ENCODE measurements around the gene PSMA6. TPM values are rescaled to one million over a fixed set of nuclear protein-coding genes. Genes with fewer than 3 reads are reported as not detected.
"Not testable (repeated sequence)": the region's sequence is repeated elsewhere in the genome, so short reads cannot be mapped to it uniquely, and the experiment has no call there.

Gene PSMA6
- total RNA-seq, 4 donors from 2014 or later, result 95.6 to 244 (median 169) TPM

- H3K4me3 ChIP-seq, result no peak overlapping the region
- intact Hi-C loops (cut with DNase I), result no loop called here
- 62 to 65% methylated on average over 4 of the region's 4 CpGs for WGBS, 2 donors
- H3K4me1 ChIP-seq, result no peaks in the 10 kb centered on the region
- no peak for TF ChIP-seq CTCF (IDR thresholded peaks at IDR 0.05)
- TF ChIP-seq POLR2A (IDR thresholded peaks at IDR 0.05), result no peak
- no peak for DNase-seq
- no peaks in the 10 kb centered on the region for H3K9me3 ChIP-seq
- H3K36me3 ChIP-seq, result peaks cover 0 to 5% (median 0%) of the 10 kb centered on the region in 3 donors
- H3K27ac ChIP-seq, result no peak overlapping the region
- no peaks in the 10 kb centered on the region for H3K27me3 ChIP-seq
Observed at GRCh38 chr14:35247777-35248475, 44.3 kb upstream of the PSMA6 start.

GRCh38 chr14:35248476-35248788 lies 43.8 kb upstream of the PSMA6 start:
- Histone ChIP-seq H3K4me1 (no peaks in the 10 kb centered on the region), H3K4me3 (no peak overlapping the region), H3K36me3 (peaks cover 0 to 5% (median 0%) of the 10 kb centered on the region in 3 donors), H3K9me3 (no peaks in the 10 kb centered on the region), H3K27me3 (no peaks in the 10 kb centered on the region), H3K27ac (no peak overlapping the region)
- intact Hi-C loops (cut with DNase I), result no loop called here
- DNase-seq, result no peak
- TF ChIP-seq CTCF (IDR thresholded peaks at IDR 0.05), result no peak
- no peak for TF ChIP-seq POLR2A (IDR thresholded peaks at IDR 0.05)

DNA sequence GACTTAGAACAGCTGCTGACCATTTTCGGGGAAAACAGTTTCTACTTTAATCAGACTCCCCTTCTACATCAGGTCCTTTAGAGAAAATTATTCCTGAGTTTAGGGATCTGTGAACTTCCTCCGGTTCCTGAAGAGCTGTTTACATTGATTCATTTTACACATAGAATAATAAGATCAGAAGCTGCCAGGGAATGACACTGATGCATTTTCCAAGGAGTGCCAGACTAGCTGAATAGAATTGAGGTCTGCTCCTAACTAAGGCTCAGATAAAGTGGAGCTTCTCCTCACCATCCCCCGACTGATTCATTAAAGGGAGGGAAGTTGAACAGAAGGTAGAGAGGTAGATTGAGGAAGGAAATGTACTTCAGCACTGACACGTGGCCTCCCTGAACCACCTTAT lies 41.9 kb upstream of the PSMA6 start:
- intact Hi-C loops (cut with DNase I), result no loop called here
- Histone ChIP-seq H3K27ac (no peak overlapping the region), H3K9me3 (no peaks in the 10 kb centered on the region), H3K4me3 (no peak overlapping the region), H3K4me1 (peaks cover 0 to 6% (median 0%) of the 10 kb centered on the region in 3 donors), H3K27me3 (no peaks in the 10 kb centered on the region), H3K36me3 (peaks cover 0 to 5% (median 0%) of the 10 kb centered on the region in 3 donors)
- TF ChIP-seq POLR2A (IDR thresholded peaks at IDR 0.05) (no peak), CTCF (IDR thresholded peaks at IDR 0.05) (no peak)
- no peak for DNase-seq
- WGBS, 2 donors, result 71 to 77% methylated on average over 4 of the region's 4 CpGs

GRCh38 chr14:35252451-35252868 lies 39.7 kb upstream of the PSMA6 start:
- Histone ChIP-seq H3K9me3 (no peaks in the 10 kb centered on the region), H3K4me1 (peaks cover 0 to 6% (median 0%) of the 10 kb centered on the region in 3 donors), H3K36me3 (peaks cover 0 to 5% (median 0%) of the 10 kb centered on the region in 3 donors), H3K27me3 (no peaks in the 10 kb centered on the region), H3K27ac (no peak overlapping the region), H3K4me3 (no peak overlapping the region)
- no peak for DNase-seq
- intact Hi-C loops (cut with DNase I), result no loop called here
- WGBS, 2 donors, result 50 to 70% methylated on average over 1 of the region's 1 CpG
- TF ChIP-seq POLR2A (IDR thresholded peaks at IDR 0.05) (no peak), CTCF (IDR thresholded peaks at IDR 0.05) (no peak)

DNA sequence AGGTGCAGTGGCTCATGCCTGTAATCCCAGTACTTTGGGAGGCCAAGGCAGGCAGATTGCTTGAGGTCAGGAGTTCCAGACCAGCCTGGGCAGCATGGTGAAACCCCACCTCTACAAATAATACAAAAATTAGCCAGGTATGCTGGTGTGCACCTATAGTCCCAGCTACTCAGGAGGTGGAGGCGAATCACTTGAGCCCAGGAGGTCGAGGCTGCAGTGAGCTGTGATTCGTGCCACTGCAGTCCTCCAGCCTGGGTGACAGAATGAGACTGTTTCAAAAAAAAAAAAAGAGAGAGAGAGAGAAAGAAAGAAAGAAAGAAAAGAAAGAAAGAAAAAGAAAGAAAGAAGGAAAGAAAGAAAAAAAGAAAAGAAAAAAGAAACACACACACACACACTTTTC lies 39.1 kb upstream of the PSMA6 start:
- H3K4me1 ChIP-seq; H3K4me3 ChIP-seq; H3K27ac ChIP-seq; DNase-seq; H3K9me3 ChIP-seq; H3K27me3 ChIP-seq; intact Hi-C loops (cut with DNase I); H3K36me3 ChIP-seq: not testable (repeated sequence)
- WGBS, 2 donors, result no CpG with 5 or more reads among the region's 3 CpGs

GRCh38 chr14:35254034-35254622 lies 38.1 kb upstream of the PSMA6 start:
- H3K9me3 ChIP-seq, result not testable (repeated sequence)

More at GRCh38 chr14:35254034-35254622, 38.1 kb upstream of the PSMA6 start:
- H3K4me1 ChIP-seq; H3K27me3 ChIP-seq; H3K4me3 ChIP-seq; H3K36me3 ChIP-seq; intact Hi-C loops (cut with DNase I); DNase-seq; H3K27ac ChIP-seq: not testable (repeated sequence)
- 84 to 93% methylated on average over 7 of the region's 7 CpGs for WGBS, 2 donors
